ENCODE results near the gene IFNGR1.

- TF ChIP-seq CTCF (IDR thresholded peaks at IDR 0.05) (no peak), ZFX (IDR thresholded peaks at IDR 0.05; ENCODE audit: borderline replicate concordance) (no peak)
Observed at GRCh38 chr6:137213331-137213740, 5.8 kb downstream of the IFNGR1 start.
